GM21360 (cell line): ENCODE measurements around the gene IFTAP.

Experiments used
- ATAC-seq: cut with Tn5 transposase; IDR thresholded peaks from one replicate; pipeline ENCODE4 v1.9.1; 2021; ENCODE audit warnings: mild to moderate bottlenecking, moderate library complexity; ENCODE audit not compliant: unreplicated experiment

The IFTAP gene

GRCh38 chr11:36596880-36597279 is 2.6 kb downstream of the IFTAP start:
- ATAC-seq = no peak

GRCh38 chr11:36598051-36598450 is 3.7 kb downstream of the IFTAP start, which contains the start of gene RAG2:
Gene RAG2, minus strand, starts transcription at chr11:36598236. Its CDS starts 4,068 bp downstream, at chr11:36594168.
- no peak for ATAC-seq

DNA sequence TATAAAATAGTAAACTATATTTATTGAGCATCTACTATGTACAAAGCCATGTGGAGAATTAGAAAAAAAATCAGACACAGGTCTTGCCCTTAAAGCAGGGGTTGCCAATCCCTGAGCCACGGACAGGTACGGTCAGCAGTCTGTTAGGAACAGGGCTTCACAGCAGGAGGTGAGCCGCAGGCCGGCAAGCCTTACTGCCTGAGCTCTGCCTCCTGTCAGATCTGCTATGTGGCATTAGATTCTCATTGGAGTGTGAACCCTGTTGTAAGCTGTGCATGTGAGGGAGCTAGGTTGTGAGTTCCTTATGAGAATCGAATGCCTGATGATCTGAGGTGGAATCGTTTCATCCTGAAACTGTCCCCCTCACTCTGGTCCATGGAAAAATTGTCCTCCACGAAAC is 5.9 kb downstream of the IFTAP start:
- ATAC-seq = no peak

- ATAC-seq = no peak
Observed at GRCh38 chr11:36601155-36601554, 6.9 kb downstream of the IFTAP start.

GRCh38 chr11:36602135-36602534 is 7.8 kb downstream of the IFTAP start:
- no peak for ATAC-seq

- peak; percentile 44 for ATAC-seq
Observed at GRCh38 chr11:36605221-36606216, 11.2 kb downstream of the IFTAP start.

DNA sequence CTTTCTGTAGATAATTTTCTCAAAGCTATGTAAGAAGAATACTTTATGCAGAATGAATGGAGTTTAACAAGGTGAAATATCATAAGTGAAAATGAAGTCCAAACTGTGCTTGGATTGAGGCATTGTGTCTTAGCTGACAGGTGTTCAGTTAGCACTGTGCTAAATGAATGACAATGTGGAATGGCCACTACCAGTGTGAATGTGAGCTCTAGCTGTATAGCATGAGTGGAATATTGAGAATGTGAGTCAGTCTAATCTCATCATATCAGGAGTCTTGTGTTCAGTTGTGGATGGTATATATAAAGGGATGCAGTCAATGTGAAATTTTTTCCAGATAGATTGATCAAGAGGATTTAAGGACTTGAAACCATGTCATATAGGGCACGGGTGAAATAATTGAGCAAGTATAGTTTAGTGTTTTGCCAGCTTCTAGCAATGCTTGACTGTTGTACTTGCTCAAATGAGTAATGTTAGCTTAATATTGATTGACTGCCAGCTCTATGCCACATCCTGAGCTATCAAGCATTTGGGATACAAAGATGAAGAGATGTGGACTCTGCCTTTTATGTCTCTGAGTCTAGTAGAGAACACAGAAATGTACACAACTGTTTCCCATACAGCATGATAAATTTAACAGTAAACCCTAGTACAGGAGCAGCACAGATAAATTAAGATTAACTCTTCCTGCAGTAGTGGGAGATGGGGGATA is 14.3 kb downstream of the IFTAP start:
- ATAC-seq = no peak

GRCh38 chr11:36609383-36609782 is 15.1 kb downstream of the IFTAP start:
- ATAC-seq = no peak

- no peak for ATAC-seq
Observed at GRCh38 chr11:36615826-36616225, 21.5 kb downstream of the IFTAP start.

DNA sequence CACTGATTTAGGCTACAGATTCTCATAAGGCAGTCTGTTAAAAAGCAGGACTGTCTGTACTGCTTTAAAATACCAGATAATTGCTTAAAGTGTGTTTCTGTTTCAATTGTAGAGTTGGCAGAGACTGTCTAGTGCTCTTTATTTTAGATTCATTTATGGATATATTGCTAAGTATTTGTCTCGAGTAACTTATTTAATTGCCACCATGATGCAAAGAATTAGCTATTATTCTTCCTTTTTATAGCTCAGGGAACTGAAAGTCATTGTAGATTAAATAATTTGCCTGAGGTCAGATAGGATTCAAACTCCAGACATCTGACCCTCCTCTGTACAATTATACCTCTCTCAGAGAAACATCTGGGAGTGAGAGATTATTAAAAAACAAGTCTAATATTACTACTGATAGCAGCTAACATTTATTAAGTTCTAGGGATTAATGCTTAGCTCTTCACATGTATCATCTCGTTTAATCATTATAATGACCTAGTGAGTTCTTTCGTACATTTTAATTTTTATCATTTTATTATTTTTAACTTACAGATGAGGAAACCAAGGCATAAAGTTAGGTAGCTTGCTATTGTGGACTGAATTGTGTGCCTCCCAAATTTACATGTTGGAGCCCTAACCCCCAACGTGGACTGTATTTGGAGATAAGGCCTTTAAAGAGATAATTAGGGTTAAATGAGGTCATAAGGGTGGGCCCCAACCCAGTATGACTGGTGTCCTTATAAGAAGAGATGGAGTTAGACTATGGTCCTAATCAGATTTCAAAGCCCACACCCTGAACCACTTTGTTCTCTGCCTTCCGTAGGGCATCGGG is 23.5 kb downstream of the IFTAP start:
- no peak for ATAC-seq

DNA sequence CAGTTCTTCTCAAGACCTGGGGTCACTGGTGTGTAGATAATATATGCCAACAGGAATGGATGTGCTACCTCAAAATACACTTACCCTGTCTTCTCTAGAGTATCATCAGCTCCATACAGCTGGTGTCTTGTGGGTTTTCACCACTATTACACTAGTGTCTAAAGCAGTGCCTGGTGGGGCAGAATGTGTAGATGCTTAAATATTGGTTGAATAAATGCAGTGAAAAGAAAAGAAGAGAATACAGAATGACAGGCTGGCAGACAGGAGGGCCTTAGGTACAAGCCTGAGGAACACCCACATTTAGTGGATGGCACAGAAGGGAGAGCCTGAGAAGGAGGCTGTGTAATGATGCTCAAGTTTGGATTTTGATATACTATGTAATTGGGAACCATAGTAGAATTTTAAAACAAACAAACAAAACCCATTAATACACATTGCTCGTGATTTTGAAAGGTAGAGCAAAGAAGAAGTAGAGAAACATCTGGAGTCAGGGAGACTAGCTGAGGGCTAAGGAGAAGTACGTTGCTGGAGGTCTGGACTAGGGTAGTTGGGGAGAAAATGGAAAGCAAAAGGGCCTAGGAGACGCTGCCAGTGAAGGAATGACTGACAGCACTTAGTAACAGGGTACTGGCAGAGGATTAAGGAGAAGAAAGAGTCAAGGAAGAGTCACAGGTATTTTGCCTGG is 24.2 kb downstream of the IFTAP start:
- ATAC-seq = no peak

- ATAC-seq = peak; percentile 51
Observed at GRCh38 chr11:36619502-36619901, 25.2 kb downstream of the IFTAP start.

- no peak for ATAC-seq
Observed at GRCh38 chr11:36620246-36620645, 25.9 kb downstream of the IFTAP start.

- peak; percentile 66 for ATAC-seq
Observed at GRCh38 chr11:36622431-36623136, 28.3 kb downstream of the IFTAP start.

GRCh38 chr11:36623494-36623893 is 29.2 kb downstream of the IFTAP start:
- no peak for ATAC-seq

DNA sequence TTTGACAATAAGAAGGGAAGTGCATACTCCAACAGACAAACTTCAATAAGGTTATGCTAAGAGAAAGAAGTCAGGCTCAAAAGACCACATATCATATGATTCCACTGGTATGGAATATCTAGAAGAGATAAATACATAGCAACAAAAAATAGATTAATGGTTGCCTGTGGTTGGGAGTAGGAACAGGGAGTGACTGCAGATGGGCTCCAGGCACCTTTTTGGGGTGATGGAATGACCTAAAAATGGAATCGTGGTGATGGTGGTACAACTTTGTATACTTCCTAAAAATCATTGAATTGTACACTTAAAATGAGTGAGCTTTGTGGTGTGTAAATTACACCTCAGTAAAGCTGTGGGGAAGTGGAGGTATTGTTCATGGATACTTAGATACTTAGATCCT is 32.7 kb downstream of the IFTAP start:
- no peak for ATAC-seq

DNA sequence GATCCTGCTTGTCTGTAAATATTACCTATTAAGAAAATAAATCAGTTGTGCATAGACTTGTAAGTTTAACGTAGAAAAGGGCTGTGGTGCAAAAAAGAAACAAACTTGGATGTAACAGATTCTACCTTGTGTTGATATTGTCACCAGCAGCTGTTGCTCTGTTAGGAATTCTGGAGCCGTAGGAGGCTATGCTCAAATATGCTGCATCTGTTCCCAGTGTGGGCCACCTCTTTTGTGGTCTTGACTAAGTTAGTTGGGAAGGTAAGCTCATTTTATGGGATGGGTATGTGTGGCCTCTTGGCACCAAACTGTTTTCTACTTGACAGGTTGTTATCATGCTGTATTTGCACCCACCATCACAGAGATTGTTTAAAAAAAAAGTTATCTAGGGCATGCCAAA is 33.2 kb downstream of the IFTAP start:
- no peak for ATAC-seq

DNA sequence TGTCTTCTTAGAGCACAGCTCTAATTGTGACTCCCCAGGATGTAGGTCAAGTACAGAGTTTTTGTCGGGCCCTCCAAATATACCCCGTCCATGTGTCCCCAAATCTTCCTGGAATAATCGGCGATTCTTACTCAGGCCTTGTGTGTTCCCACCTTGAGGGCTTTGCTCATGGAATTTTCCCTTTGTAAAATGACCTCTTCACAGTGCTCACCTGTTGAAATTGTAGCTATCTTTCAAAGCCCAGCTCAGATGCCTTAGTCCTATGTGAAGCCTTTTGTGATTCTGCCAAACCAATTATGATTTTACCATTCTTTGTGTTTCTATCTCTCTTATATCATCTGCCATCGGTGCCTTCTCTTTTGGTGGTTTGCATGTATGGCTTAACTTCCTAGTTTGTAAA is 33.8 kb downstream of the IFTAP start:
- no peak for ATAC-seq

- ATAC-seq = no peak
Observed at GRCh38 chr11:36628765-36629244, 34.5 kb downstream of the IFTAP start.

DNA sequence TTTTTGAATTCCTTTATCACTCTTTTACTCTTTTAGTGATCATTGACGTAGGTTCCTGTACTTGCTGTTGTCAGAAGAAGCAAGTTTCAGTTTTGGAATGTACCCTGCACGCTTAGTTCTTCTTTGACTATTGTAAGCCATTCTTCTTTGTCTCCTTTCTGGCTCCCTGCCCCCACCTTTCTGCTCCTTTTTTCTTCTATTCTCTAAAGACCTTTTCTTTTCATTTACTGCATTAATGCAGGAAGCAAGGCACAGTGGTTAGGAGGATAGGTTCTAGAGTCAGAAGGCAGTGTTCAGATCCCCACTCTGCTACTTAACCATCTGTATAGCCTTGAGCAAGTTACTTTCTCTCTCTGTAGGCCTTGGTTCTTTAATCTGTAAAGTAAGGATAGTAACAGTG is 37.5 kb downstream of the IFTAP start:
- ATAC-seq = peak; percentile 97
